Breast epithelium (tissue), 4 donors: ENCODE data around the gene DDX56. TPM values are rescaled to one million over a fixed set of nuclear protein-coding genes. Genes with fewer than 3 reads are reported as not detected.

ENCODE experiments used
- DNase-seq, 2 donors: peaks; one replicate each; pipeline ENCODE4 v3.0.0-alpha.2; 2019; ENCODE audit warnings: low spot score in 2 of 2
- H3K27ac ChIP-seq, 2 donors: fragments of 200-600 bp; sonication (generic) in 1 of 2; one replicate each; pipeline ENCODE4 v1.5.1; 2016 to 2019; ENCODE audit warnings: mild to moderate bottlenecking in 1 of 2
- H3K27me3 ChIP-seq, 2 donors: fragments of 200-600 bp; sonication (generic) in 1 of 2; one replicate each; pipeline versions ENCODE4 v1.5.1 to v1.6.0; 2017 to 2019; ENCODE audit warnings: control low read depth in 1 of 2, mild to moderate bottlenecking in 1 of 2
- H3K36me3 ChIP-seq: fragments of 200-600 bp; one replicate; pipeline ENCODE4 v1.5.1; 2019
- H3K4me1 ChIP-seq, 2 donors: fragments of 200-600 bp; sonication (generic); one replicate each; pipeline ENCODE4 v1.5.1; 2016 to 2019; ENCODE audit warnings: control low read depth in 1 of 2
- H3K4me3 ChIP-seq, 3 donors: fragments of 200-600 bp; sonication (generic); 1 replicate in 2 of 3; 2 replicates in 1 of 3; pipeline ENCODE4 v1.5.1; 2016 to 2019; ENCODE audit warnings: mild to moderate bottlenecking in 3 of 3, moderate library complexity in 2 of 3
- H3K9me3 ChIP-seq, 2 donors: fragments of 200-600 bp; sonication (generic) in 1 of 2; one replicate each; pipeline ENCODE4 v1.5.1; 2016 to 2019; ENCODE audit warnings: control low read depth in 1 of 2
- POLR2A ChIP-seq: fragments of 450-650 bp; IDR thresholded peaks from one replicate; pipeline ENCODE4 v1.6.1; 2016; ENCODE audit warnings: antibody characterized with exemption, mild to moderate bottlenecking, moderate library complexity
- POLR2AphosphoS5 ChIP-seq, 3 donors: sonication (generic); formaldehyde crosslinking; IDR thresholded peaks; one replicate each; pipeline ENCODE4 v1.6.1; 2017; ENCODE audit warnings: antibody characterized with exemption in 3 of 3
- intact Hi-C: fragments of 100-400 bp; cut with DNase I; formaldehyde crosslinking; loops from one replicate; pipeline ENCODE4 v1.15.1; 2023; ENCODE audit warnings: low total_unique reads
- total RNA-seq, 3 donors: library from RNA; depleted of rRNA; stranded (reverse); fragments of >200 nt; gene quantifications; one replicate each; pipeline ENCODE4 v1.1.0, GENCODE V29; 2016
- TF ChIP-seq, protein P1 (sequence below), 3 donors: fragments of 450-650 bp; IDR thresholded peaks; one replicate each; pipeline ENCODE4 v1.5.1; 2016 to 2017; ENCODE audit warnings: antibody characterized with exemption in 3 of 3, mild to moderate bottlenecking in 3 of 3, moderate library complexity in 3 of 3

The DDX56 gene
- total RNA-seq, 3 donors from 2014 or later: 48.6 to 61.9 (median 61.8) TPM

DNA sequence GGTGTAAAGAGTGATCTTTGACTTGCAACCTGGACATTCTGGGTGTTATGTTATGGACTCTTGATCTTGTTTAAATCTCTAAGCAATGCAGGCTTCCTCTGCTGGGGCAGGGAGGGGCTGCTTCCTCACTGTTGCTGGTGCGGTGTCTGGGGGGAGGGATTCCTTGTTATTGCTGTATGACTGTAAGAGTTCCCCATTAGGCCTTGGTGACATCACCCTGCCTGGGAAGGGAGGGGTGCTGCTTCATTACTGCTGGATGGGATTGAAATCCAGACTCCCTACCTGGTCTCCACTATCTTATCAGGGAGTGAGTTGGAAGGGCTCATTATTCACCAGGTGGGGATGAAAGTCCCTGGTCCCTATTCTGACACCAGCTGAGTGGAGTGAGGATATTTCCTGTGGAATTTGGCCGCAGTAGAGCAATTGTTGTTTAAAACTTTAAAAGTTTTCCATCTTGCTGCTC is 41.5 kb upstream of the DDX56 start:
- intact Hi-C loops: no loop called here
- no peaks in the 10 kb centered on the region for H3K36me3 ChIP-seq
- no peaks in the 10 kb centered on the region for H3K9me3 ChIP-seq
- no peak for TF ChIP-seq POLR2A
- TF ChIP-seq, protein P1, sequence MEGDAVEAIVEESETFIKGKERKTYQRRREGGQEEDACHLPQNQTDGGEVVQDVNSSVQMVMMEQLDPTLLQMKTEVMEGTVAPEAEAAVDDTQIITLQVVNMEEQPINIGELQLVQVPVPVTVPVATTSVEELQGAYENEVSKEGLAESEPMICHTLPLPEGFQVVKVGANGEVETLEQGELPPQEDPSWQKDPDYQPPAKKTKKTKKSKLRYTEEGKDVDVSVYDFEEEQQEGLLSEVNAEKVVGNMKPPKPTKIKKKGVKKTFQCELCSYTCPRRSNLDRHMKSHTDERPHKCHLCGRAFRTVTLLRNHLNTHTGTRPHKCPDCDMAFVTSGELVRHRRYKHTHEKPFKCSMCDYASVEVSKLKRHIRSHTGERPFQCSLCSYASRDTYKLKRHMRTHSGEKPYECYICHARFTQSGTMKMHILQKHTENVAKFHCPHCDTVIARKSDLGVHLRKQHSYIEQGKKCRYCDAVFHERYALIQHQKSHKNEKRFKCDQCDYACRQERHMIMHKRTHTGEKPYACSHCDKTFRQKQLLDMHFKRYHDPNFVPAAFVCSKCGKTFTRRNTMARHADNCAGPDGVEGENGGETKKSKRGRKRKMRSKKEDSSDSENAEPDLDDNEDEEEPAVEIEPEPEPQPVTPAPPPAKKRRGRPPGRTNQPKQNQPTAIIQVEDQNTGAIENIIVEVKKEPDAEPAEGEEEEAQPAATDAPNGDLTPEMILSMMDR (IDR thresholded peaks at IDR 0.05): no peak
- TF ChIP-seq POLR2AphosphoS5 (IDR thresholded peaks at IDR 0.05): no peak
- H3K27ac ChIP-seq: no peak overlapping the region
- DNase-seq: no peak
- no peaks in the 10 kb centered on the region for H3K27me3 ChIP-seq
- no peak overlapping the region for H3K4me3 ChIP-seq
- H3K4me1 ChIP-seq: no peaks in the 10 kb centered on the region

DNA sequence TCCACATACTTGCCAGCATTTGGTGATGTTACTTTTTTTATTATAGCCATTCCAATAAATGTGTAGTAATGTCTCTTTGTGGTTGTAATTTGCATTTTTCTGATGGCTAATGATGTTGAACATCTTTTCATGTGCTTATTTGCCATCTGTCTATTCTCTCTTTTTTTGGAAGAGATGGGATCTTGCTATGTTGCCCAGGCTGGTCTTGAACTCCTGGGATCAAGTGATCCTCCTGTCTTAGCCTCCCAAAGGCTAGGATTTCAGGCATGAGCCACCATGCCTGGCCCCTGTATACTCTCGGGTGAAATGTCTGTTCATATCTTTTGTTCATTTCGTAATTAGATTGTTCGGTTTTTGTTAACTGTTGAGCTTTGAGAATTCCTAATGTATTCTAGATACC is 36.1 kb upstream of the DDX56 start:
- intact Hi-C loops: no loop called here
- Histone ChIP-seq H3K27me3 (no peaks in the 10 kb centered on the region), H3K9me3 (no peaks in the 10 kb centered on the region), H3K27ac (no peak overlapping the region), H3K4me1 (no peaks in the 10 kb centered on the region), H3K36me3 (no peaks in the 10 kb centered on the region), H3K4me3 (no peak overlapping the region)
- DNase-seq: no peak
- TF ChIP-seq, protein P1 (IDR thresholded peaks at IDR 0.05): no peak
- TF ChIP-seq POLR2A (no peak), POLR2AphosphoS5 (IDR thresholded peaks at IDR 0.05) (no peak)

DNA sequence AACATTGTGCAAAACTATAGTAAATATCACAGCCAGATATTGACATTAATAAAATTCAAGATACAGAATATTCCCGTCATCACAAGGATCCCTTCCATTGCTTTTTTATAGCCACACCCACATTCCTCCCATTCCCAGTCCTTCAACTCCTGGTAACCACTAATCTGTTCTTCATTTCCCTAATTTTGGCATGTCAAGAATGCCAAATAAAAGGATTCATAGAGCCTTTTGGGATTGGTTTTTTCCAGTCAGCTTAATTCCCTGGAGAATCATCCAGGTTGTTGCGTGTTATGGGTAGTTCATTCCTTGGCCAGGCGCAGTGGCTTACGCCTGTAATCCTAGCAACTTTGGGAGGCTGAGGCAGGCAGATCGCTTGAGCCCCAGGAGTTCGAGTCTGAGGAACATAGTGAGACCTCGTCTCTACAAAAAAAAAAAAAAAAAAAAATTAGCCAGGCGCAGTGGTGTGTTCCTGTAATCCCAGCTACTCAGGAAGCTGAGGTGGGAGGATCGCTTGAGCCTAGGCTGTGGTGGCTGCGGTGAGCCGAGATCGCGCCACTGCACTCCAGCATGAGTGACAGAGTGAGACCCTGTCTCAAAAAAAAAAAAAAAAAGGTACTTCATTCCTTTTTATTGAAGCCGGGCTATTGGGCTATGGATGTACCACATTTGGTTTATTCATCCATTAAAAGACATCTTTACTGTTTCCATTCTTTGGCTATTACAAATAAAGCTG is 35.4 kb upstream of the DDX56 start:
- no peaks in the 10 kb centered on the region for H3K36me3 ChIP-seq
- no peaks in the 10 kb centered on the region for H3K9me3 ChIP-seq
- TF ChIP-seq POLR2A (no peak), POLR2AphosphoS5 (IDR thresholded peaks at IDR 0.05) (no peak)
- TF ChIP-seq, protein P1 (IDR thresholded peaks at IDR 0.05): no peak
- intact Hi-C loops: no loop called here
- H3K4me3 ChIP-seq: no peak overlapping the region
- H3K27me3 ChIP-seq: no peaks in the 10 kb centered on the region
- DNase-seq: no peak
- no peak overlapping the region for H3K27ac ChIP-seq
- H3K4me1 ChIP-seq: no peaks in the 10 kb centered on the region

DNA sequence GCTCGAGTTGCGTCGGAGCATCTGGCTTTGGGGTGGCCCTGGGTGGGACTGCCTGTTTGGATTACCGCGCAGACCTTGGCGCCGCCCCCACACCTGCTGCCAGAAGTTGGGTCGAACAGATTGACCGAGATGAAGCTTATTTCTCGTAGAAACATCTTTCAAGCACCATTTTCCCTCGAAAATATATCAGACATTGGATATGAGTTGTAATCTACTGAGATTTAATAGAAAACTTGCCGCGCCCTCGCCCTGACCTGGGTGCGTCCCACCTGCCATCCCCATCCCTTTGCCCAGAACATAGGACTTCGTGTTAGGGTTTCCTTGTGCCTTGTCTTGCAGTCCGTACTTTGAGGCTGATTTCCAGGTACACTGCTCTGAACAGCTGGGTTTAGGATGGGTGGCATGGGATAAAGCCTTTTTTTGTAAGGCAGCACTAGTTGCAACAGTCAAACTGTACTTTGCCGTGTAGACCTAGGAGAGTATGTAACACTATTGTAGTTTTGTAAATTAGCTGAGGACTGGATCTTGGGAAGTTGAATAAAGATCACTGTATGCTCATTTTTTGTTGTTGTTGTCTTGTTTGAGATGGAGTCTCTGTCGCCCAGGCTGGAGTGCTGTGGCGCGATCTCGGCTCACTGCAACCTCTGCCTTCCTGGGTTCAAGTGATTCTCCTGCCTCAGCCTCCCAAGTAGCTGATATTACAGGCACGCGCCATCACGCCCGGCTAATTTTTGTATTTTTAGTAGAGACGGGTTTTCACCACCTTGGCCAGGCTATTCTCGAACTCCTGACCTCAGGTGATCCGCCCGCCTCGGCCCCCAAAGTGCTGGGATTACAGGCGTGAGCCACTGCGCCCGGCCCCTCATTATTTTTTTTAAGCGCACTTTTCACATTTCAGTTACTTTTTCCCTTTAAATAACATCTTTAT is 33.7 kb upstream of the DDX56 start:
- Histone ChIP-seq H3K4me3 (peak overlapping the region; percentile 75 to 88 (median 83)), H3K27ac (peak overlapping the region; percentile 98), H3K27me3 (no peaks in the 10 kb centered on the region), H3K9me3 (no peaks in the 10 kb centered on the region), H3K36me3 (no peaks in the 10 kb centered on the region), H3K4me1 (no peaks in the 10 kb centered on the region)
- TF ChIP-seq POLR2A (peak; percentile 28), POLR2AphosphoS5 (IDR thresholded peaks at IDR 0.05) (peak in 1 of 3 donors; percentile 1)
- TF ChIP-seq, protein P1 (IDR thresholded peaks at IDR 0.05): no peak
- intact Hi-C loops: no loop called here
- no peak for DNase-seq
